GM19452 (cell line): ENCODE data around the gene GADL1.

ENCODE experiments used
- ATAC-seq: cut with Tn5 transposase; IDR thresholded peaks from one replicate; pipeline ENCODE4 v1.9.1; 2021; ENCODE audit not compliant: unreplicated experiment

Gene GADL1

GRCh38 chr3:30681649-30682211 is 212.7 kb downstream of the GADL1 start:
- ATAC-seq = no peak

GRCh38 chr3:30680789-30681648 is 213.4 kb downstream of the GADL1 start:
- no peak for ATAC-seq

GRCh38 chr3:30679045-30679444 is 215.4 kb downstream of the GADL1 start:
- ATAC-seq = no peak

DNA sequence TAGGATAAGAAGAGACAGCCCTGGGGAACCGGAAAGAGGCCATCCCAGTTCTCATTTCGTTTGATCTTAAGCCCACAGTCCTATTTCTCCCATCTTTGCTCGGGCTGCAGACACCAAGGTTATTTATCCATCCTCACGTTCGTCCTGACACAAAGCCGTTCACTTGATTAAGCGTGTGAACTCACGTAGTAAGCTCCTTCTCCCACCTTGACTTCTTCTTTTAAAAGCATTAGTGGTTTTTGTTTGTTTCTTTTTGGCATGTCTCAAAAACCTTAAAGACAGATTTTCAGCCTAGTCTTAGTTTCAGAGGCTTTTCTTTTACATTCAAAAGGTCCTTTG is 217.1 kb downstream of the GADL1 start:
- no peak for ATAC-seq

DNA sequence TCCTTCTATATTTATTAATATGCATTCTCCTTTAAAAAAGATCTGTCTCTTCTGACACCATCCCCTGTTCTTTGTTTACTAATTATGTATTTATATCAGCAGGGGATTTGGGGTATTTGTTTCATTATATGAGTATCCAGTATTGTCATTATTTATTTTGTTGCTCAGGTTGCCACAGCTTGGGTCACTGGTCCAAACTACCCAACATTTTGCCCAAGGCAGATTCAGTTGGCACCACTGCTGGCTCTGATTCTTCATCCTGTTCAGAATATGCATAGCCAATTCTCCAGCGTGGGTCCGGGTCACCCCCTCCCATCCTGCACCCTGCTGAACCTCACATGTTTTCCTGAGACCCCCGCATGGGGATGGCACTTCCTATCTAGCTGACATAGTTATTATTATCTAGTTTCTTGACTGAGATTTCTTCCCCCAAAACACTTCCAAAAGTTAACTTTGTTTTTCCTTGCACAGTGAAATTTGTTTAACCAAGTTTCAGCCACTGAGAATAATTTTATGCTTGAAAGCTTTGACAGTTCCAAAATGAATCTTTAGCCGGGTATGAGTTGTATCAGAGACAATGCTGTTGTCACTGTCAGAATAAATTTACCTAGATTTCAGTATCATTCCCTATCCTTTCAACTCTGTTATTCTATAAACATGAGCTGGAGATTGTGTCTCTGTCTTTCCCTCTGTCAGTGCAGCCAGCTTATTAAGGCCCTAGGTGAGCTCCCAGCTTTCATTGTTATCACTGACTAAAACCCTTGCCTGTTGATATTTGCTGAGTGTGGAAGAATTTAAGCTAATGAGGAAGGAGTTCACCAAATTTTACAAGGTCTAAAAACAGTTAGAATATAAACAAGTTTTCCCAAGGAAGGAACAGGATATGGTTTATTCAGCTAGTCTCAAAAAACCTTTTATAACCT is 217.8 kb downstream of the GADL1 start:
- ATAC-seq = no peak
